ENCODE measurements around the gene FCN1.
A peak's percentile ranks its signal among the peaks of the same experiment; 100 is the strongest.

The FCN1 gene

DNA sequence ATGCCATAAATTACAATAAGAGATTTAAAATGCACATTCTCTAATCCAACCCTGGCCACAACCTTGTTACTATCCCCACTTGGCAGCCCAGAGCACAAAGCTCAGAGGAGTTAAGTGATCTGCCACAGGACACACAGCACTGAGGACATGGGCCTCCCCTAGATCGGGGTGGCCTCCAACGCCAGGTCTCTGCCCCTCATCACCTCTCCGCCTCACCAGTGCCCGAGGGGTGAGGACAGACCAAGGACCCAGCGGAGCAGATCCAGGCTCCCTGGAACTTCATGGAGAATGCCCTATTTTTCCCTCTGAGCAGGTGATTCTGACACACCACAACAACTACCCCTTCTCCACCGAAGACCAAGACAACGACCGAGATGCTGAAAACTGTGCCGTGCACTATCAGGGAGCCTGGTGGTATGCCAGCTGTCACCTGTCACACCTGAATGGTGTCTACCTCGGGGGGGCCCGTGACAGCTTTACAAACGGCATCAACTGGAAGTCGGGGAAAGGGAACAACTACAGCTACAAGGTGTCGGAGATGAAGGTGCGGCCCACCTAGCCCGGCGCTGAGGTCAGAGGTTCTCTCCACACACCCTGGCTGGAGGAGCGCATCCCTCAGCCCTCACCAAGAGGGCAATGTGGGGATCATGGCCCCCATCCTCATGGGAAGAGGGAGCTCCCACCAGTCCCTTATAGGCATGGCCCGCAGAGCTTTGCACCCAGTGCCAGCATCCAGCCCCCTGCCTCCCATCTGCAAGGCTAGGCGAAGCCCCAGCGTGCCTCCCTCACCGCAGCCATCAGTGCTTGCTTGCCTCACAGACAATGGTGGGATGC is 49.6 kb downstream of the FCN1 start:
- no peak overlapping the region for H2BK5ac ChIP-seq (ENCODE audit: low read length)
- H3K4me1 ChIP-seq (ENCODE audit: control insufficient read depth in 2 of 2, insufficient read depth in 1 of 2, low read depth in 1 of 2, low read length in 2 of 2) = no peaks in the 10 kb centered on the region
- no peak overlapping the region for H3K4me2 ChIP-seq (ENCODE audit: insufficient read depth, low read length, poor library complexity, severe bottlenecking)
- peaks cover 0 to 2% of the 10 kb centered on the region in 2 donors for H3K9me3 ChIP-seq (replicated peaks in 1 of 2; ENCODE audit: control insufficient read depth in 2 of 2, insufficient read depth in 1 of 2, low read depth in 1 of 2, low read length in 2 of 2)
- H3K23ac ChIP-seq (ENCODE audit: low read depth, low read length, poor library complexity) = no peak overlapping the region
- H3K27me3 ChIP-seq (ENCODE audit: control insufficient read depth in 3 of 3, insufficient read depth in 3 of 3, low read depth in 1 of 3, low read length in 3 of 3) = no peaks in the 10 kb centered on the region
- no peak overlapping the region for H3K4ac ChIP-seq (ENCODE audit: low read length)
- peak overlapping the region; percentile 2 for H2BK12ac ChIP-seq (ENCODE audit: low read length)
- peak overlapping the region; percentile 15 for H3K18ac ChIP-seq (ENCODE audit: low read length)
- H2AFZ ChIP-seq (ENCODE audit: low read length) = no peak overlapping the region
- peak overlapping the region; percentile 87 for H2BK15ac ChIP-seq (ENCODE audit: low read length)
- DNase-seq (ENCODE audit: low spot score) = no peak
- peak overlapping the region; percentile 56 for H3K14ac ChIP-seq (ENCODE audit: low read length)
- H3K27ac ChIP-seq (replicated peaks; ENCODE audit: low read length) = no peak overlapping the region
- H3K79me1 ChIP-seq (ENCODE audit: low read depth, low read length) = no peaks in the 10 kb centered on the region
- H3K9ac ChIP-seq (ENCODE audit: low read depth, low read length, poor library complexity) = no peak overlapping the region
- no peaks in the 10 kb centered on the region for H3K36me3 ChIP-seq (replicated peaks in 1 of 2; ENCODE audit: control insufficient read depth in 2 of 2, insufficient read depth in 2 of 2, low read length in 2 of 2)
- H4K91ac ChIP-seq (ENCODE audit: low read depth, low read length, poor library complexity) = peak overlapping the region; percentile 30
- H3K4me3 ChIP-seq (ENCODE audit: low read length in 2 of 2) = no peak overlapping the region
- no CpG with 5 or more reads among the region's 22 CpGs for WGBS, 2 donors (ENCODE audit: extremely low coverage in 2 of 2, insufficient read length in 2 of 2, insufficient replicate concordance in 1 of 2)
- peak overlapping the region; percentile 41 for H2BK120ac ChIP-seq (ENCODE audit: low read depth, low read length)
- no peak overlapping the region for H4K8ac ChIP-seq (ENCODE audit: low read depth, low read length)
- peak overlapping the region; percentile 43 for H2AK5ac ChIP-seq (ENCODE audit: low read depth, low read length)

DNA sequence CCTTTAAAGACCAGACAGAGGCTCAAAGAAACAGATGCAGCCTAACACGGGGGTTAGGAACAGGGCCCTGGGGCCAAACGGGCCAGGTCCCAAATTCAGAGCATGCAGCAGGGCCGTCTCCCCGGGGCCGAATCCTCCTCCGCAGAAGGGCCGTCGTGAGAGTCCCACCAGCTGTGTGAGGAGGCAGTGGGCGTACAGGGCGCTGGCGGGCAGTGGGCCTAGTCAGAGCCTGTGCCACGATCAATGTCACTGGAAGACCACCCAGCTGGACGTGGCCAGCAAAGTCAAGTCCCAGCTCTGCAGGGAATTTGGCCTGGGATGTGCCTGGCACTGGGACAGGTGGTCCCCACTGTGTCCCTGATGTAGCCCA is 52.9 kb downstream of the FCN1 start:
- WGBS, 2 donors (ENCODE audit: extremely low coverage in 2 of 2, insufficient read length in 2 of 2, insufficient replicate concordance in 1 of 2) = no CpG with 5 or more reads among the region's 13 CpGs
- Histone ChIP-seq H3K4ac (ENCODE audit: low read length) (no peak overlapping the region), H2BK15ac (ENCODE audit: low read length) (no peak overlapping the region), H3K4me2 (ENCODE audit: insufficient read depth, low read length, poor library complexity, severe bottlenecking) (no peak overlapping the region), H4K8ac (ENCODE audit: low read depth, low read length) (no peak overlapping the region), H3K14ac (ENCODE audit: low read length) (peak overlapping the region; percentile 17), H2AFZ (ENCODE audit: low read length) (no peak overlapping the region), H3K23ac (ENCODE audit: low read depth, low read length, poor library complexity) (no peak overlapping the region), H2BK12ac (ENCODE audit: low read length) (no peak overlapping the region), H2AK5ac (ENCODE audit: low read depth, low read length) (peak overlapping the region; percentile 8), H3K27ac (replicated peaks; ENCODE audit: low read length) (no peak overlapping the region), H3K9me3 (replicated peaks in 1 of 2; ENCODE audit: control insufficient read depth in 2 of 2, insufficient read depth in 1 of 2, low read depth in 1 of 2, low read length in 2 of 2) (peaks cover 0 to 6% of the 10 kb centered on the region in 2 donors), H3K27me3 (ENCODE audit: control insufficient read depth in 3 of 3, insufficient read depth in 3 of 3, low read depth in 1 of 3, low read length in 3 of 3) (no peaks in the 10 kb centered on the region), H3K36me3 (replicated peaks in 1 of 2; ENCODE audit: control insufficient read depth in 2 of 2, insufficient read depth in 2 of 2, low read length in 2 of 2) (no peaks in the 10 kb centered on the region), H3K4me1 (ENCODE audit: control insufficient read depth in 2 of 2, insufficient read depth in 1 of 2, low read depth in 1 of 2, low read length in 2 of 2) (no peaks in the 10 kb centered on the region), H2BK120ac (ENCODE audit: low read depth, low read length) (no peak overlapping the region), H3K18ac (ENCODE audit: low read length) (peak overlapping the region; percentile 74), H3K9ac (ENCODE audit: low read depth, low read length, poor library complexity) (no peak overlapping the region), H3K4me3 (ENCODE audit: low read length in 2 of 2) (peak overlapping the region in 1 of 2 donors; percentile 3), H3K79me1 (ENCODE audit: low read depth, low read length) (no peaks in the 10 kb centered on the region), H2BK5ac (ENCODE audit: low read length) (no peak overlapping the region), H4K91ac (ENCODE audit: low read depth, low read length, poor library complexity) (no peak overlapping the region)
- no peak for DNase-seq (ENCODE audit: low spot score)

DNA sequence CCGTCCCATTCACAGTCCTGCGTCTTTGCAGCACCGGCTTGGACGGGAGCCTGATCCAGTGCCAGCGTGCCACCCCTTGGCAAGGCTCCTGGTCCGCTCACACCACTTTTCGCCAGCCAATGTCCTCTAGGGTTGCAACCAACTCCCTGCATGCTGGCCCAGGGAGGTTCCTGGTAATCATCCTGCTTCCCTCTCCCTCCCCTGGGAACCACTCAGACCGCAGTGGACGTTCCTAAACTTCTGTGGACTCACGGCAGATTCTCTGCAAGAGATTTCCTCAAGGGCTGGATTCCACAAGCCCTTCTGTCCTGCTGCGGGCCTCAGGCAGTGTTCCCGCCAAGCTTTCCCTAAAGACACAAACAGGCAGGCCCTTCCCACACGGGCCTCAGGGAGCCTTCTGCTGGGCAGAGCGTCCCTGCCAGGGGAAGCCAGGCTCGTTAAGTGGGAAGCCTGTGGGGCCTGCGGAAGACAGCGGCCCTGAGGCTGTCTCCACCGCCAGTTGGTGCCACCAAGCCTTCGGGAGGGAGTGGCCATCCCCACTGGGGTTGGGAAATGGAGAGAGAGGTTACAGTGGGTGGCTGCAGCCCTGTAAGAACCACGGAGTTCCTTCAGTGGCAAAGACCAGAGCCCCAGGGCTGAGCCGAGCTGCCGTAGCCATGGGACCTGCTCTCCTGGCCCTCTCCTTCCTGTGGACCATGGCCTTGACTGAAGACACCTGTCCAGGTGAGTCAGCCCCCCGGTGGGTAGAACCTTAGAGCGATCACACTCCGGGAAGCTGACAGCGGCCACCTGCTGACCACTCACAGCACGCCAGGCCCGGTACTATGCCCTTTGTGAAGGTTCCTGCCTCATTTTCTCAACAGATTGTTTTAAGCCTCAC is 53.5 kb downstream of the FCN1 start:
- no peak overlapping the region for H2AK5ac ChIP-seq (ENCODE audit: low read depth, low read length)
- H3K4me3 ChIP-seq (ENCODE audit: low read length in 2 of 2) = no peak overlapping the region
- H2BK5ac ChIP-seq (ENCODE audit: low read length) = no peak overlapping the region
- H3K14ac ChIP-seq (ENCODE audit: low read length) = peak overlapping the region; percentile 31
- H4K8ac ChIP-seq (ENCODE audit: low read depth, low read length) = no peak overlapping the region
- no peak overlapping the region for H3K9ac ChIP-seq (ENCODE audit: low read depth, low read length, poor library complexity)
- H4K91ac ChIP-seq (ENCODE audit: low read depth, low read length, poor library complexity) = no peak overlapping the region
- no peaks in the 10 kb centered on the region for H3K27me3 ChIP-seq (ENCODE audit: control insufficient read depth in 3 of 3, insufficient read depth in 3 of 3, low read depth in 1 of 3, low read length in 3 of 3)
- no peak overlapping the region for H2AFZ ChIP-seq (ENCODE audit: low read length)
- H2BK120ac ChIP-seq (ENCODE audit: low read depth, low read length) = no peak overlapping the region
- H3K4me2 ChIP-seq (ENCODE audit: insufficient read depth, low read length, poor library complexity, severe bottlenecking) = no peak overlapping the region
- no peak overlapping the region for H2BK15ac ChIP-seq (ENCODE audit: low read length)
- DNase-seq (ENCODE audit: low spot score) = no peak
- H3K27ac ChIP-seq (replicated peaks; ENCODE audit: low read length) = no peak overlapping the region
- no peak overlapping the region for H2BK12ac ChIP-seq (ENCODE audit: low read length)
- no peaks in the 10 kb centered on the region for H3K36me3 ChIP-seq (replicated peaks in 1 of 2; ENCODE audit: control insufficient read depth in 2 of 2, insufficient read depth in 2 of 2, low read length in 2 of 2)
- no peaks in the 10 kb centered on the region for H3K4me1 ChIP-seq (ENCODE audit: control insufficient read depth in 2 of 2, insufficient read depth in 1 of 2, low read depth in 1 of 2, low read length in 2 of 2)
- H3K4ac ChIP-seq (ENCODE audit: low read length) = no peak overlapping the region
- WGBS, 2 donors (ENCODE audit: extremely low coverage in 2 of 2, insufficient read length in 2 of 2, insufficient replicate concordance in 1 of 2) = no CpG with 5 or more reads among the region's 28 CpGs
- no peak overlapping the region for H3K23ac ChIP-seq (ENCODE audit: low read depth, low read length, poor library complexity)
- peak overlapping the region; percentile 59 for H3K18ac ChIP-seq (ENCODE audit: low read length)
- H3K9me3 ChIP-seq (replicated peaks in 1 of 2; ENCODE audit: control insufficient read depth in 2 of 2, insufficient read depth in 1 of 2, low read depth in 1 of 2, low read length in 2 of 2) = peaks cover 0 to 6% of the 10 kb centered on the region in 2 donors
- no peaks in the 10 kb centered on the region for H3K79me1 ChIP-seq (ENCODE audit: low read depth, low read length)

DNA sequence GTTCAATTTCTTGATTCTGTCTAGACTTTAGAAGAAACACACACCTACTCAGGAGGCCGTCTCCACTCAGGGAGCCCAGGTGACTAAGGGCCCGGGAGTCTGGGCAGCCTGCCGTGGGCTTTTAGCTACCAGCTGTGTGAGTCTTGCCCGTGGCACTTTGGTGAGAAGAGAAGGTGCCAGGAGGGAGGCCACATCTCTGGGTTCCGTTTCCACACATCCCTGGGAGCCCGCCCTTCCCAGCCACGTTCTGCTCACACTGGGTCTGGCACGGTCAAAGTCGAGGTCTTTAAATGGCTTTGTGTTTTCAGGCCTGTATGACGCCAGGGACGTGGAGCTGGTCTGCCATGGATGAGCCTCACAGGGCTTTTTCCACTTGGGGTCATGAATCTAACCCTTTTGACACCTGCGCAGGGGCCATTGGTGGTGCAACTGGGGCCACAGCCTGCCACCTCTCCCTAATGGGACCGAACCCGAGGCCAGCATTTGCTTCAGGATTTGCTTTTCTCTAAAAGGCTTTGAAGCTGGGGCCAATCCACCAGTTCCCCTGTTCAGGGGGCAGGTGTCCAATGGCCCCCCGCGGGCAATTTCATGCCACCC is 54.3 kb downstream of the FCN1 start:
- H3K23ac ChIP-seq (ENCODE audit: low read depth, low read length, poor library complexity) = no peak overlapping the region
- H2AK5ac ChIP-seq (ENCODE audit: low read depth, low read length) = no peak overlapping the region
- no peak overlapping the region for H2BK12ac ChIP-seq (ENCODE audit: low read length)
- H3K14ac ChIP-seq (ENCODE audit: low read length) = no peak overlapping the region
- no peak overlapping the region for H3K4ac ChIP-seq (ENCODE audit: low read length)
- no peak overlapping the region for H3K4me3 ChIP-seq (ENCODE audit: low read length in 2 of 2)
- WGBS, 2 donors (ENCODE audit: extremely low coverage in 2 of 2, insufficient read length in 2 of 2, insufficient replicate concordance in 1 of 2) = no CpG with 5 or more reads among the region's 16 CpGs
- H4K8ac ChIP-seq (ENCODE audit: low read depth, low read length) = no peak overlapping the region
- H3K9ac ChIP-seq (ENCODE audit: low read depth, low read length, poor library complexity) = no peak overlapping the region
- H3K18ac ChIP-seq (ENCODE audit: low read length) = peak overlapping the region; percentile 11
- H3K27ac ChIP-seq (replicated peaks; ENCODE audit: low read length) = no peak overlapping the region
- no peak overlapping the region for H2BK15ac ChIP-seq (ENCODE audit: low read length)
- H3K79me1 ChIP-seq (ENCODE audit: low read depth, low read length) = no peaks in the 10 kb centered on the region
- no peaks in the 10 kb centered on the region for H3K4me1 ChIP-seq (ENCODE audit: control insufficient read depth in 2 of 2, insufficient read depth in 1 of 2, low read depth in 1 of 2, low read length in 2 of 2)
- H2BK120ac ChIP-seq (ENCODE audit: low read depth, low read length) = no peak overlapping the region
- H3K9me3 ChIP-seq (replicated peaks in 1 of 2; ENCODE audit: control insufficient read depth in 2 of 2, insufficient read depth in 1 of 2, low read depth in 1 of 2, low read length in 2 of 2) = peaks cover 0 to 6% of the 10 kb centered on the region in 2 donors
- no peak for DNase-seq (ENCODE audit: low spot score)
- no peak overlapping the region for H2BK5ac ChIP-seq (ENCODE audit: low read length)
- H3K36me3 ChIP-seq (replicated peaks in 1 of 2; ENCODE audit: control insufficient read depth in 2 of 2, insufficient read depth in 2 of 2, low read length in 2 of 2) = no peaks in the 10 kb centered on the region
- no peak overlapping the region for H4K91ac ChIP-seq (ENCODE audit: low read depth, low read length, poor library complexity)
- H3K4me2 ChIP-seq (ENCODE audit: insufficient read depth, low read length, poor library complexity, severe bottlenecking) = no peak overlapping the region
- no peak overlapping the region for H2AFZ ChIP-seq (ENCODE audit: low read length)
- H3K27me3 ChIP-seq (ENCODE audit: control insufficient read depth in 3 of 3, insufficient read depth in 3 of 3, low read depth in 1 of 3, low read length in 3 of 3) = no peaks in the 10 kb centered on the region

Data from neuronal stem cell (in vitro differentiated cells).